Fibroblast of lung (primary cell): ENCODE results near the gene ABR. TPM values are rescaled to one million over a fixed set of nuclear protein-coding genes. Genes with fewer than 3 reads are reported as not detected.
A peak's percentile ranks its signal among the peaks of the same experiment; 100 is the strongest.
"Not testable (repeated sequence)": the region's sequence is repeated elsewhere in the genome, so short reads cannot be mapped to it uniquely, and the experiment has no call there.

ENCODE experiments used
- DNase-seq, 2 donors: peaks; one replicate each; pipeline versions ENCODE4 v3.0.0 to v3.0.0-alpha.2; 2010; ENCODE audit warnings: low read depth in 2 of 2
- H2AFZ ChIP-seq: 2 replicates; pipeline ENCODE4 v1.5.1; 2012; ENCODE audit warnings: low read length, control low read depth, inconsistent platforms
- H3K27ac ChIP-seq: 2 replicates; pipeline ENCODE4 v1.5.1; 2011; ENCODE audit warnings: low read length, control low read depth; ENCODE audit not compliant: insufficient read depth
- H3K27me3 ChIP-seq: 2 replicates; pipeline ENCODE4 v1.5.1; 2011; ENCODE audit warnings: mild to moderate bottlenecking, low read length; ENCODE audit not compliant: control insufficient read depth, insufficient read depth
- H3K36me3 ChIP-seq: 2 replicates; pipeline ENCODE4 v1.5.1; 2011; ENCODE audit warnings: low read length; ENCODE audit not compliant: control insufficient read depth, insufficient read depth
- H3K4me1 ChIP-seq: 2 replicates; pipeline ENCODE4 v1.5.1; 2011; ENCODE audit warnings: low read length; ENCODE audit not compliant: control insufficient read depth, insufficient read depth; ENCODE audit errors: extremely low read depth
- H3K4me2 ChIP-seq: 2 replicates; pipeline ENCODE4 v1.5.1; 2011; ENCODE audit warnings: low read length, control low read depth; ENCODE audit not compliant: insufficient read depth; ENCODE audit errors: extremely low read depth
- H3K4me3 ChIP-seq, 4 experiments: fragments of 200-600 bp in 1 of 4; sonication (generic) in 1 of 4; replicated peaks in 1 of 4; 2 replicates each; pipeline ENCODE4 v1.5.1; 2011 to 2016; ENCODE audit warnings: low read length in 4 of 4, low read depth in 3 of 4, mild to moderate bottlenecking in 3 of 4, control low read depth in 2 of 4, inconsistent platforms in 1 of 4, mixed read lengths in 1 of 4; ENCODE audit not compliant: insufficient read depth in 1 of 4; ENCODE audit errors: control extremely low read depth in 1 of 4
- H3K79me2 ChIP-seq: 2 replicates; pipeline ENCODE4 v1.5.1; 2012; ENCODE audit warnings: mild to moderate bottlenecking, low read length, inconsistent platforms; ENCODE audit not compliant: control insufficient read depth, insufficient read depth
- H3K9ac ChIP-seq: 2 replicates; pipeline ENCODE4 v1.5.1; 2011; ENCODE audit warnings: mild to moderate bottlenecking, low read length, control low read depth; ENCODE audit not compliant: insufficient read depth
- H3K9me3 ChIP-seq: 2 replicates; pipeline ENCODE4 v1.5.1; 2012; ENCODE audit warnings: low read depth, low read length; ENCODE audit not compliant: control insufficient read depth, insufficient read depth
- H4K20me1 ChIP-seq: 2 replicates; pipeline ENCODE4 v1.5.1; 2011; ENCODE audit warnings: low read length; ENCODE audit not compliant: control insufficient read depth, insufficient read depth; ENCODE audit errors: extremely low read depth
- EZH2 ChIP-seq: IDR thresholded peaks from 2 replicates; pipeline ENCODE4 v1.5.1; 2012; ENCODE audit warnings: low read length, control low read depth, mild to moderate bottlenecking; ENCODE audit errors: missing control alignments
- polyA plus RNA-seq, 2 donors: library from polyadenylated mRNA; depleted of rRNA in 1 of 2; stranded (reverse) in 1 of 2; unstranded in 1 of 2; fragments of >200 nt; gene quantifications; 2 replicates each; pipeline ENCODE4 v1.2.1, GENCODE V29; 2011 to 2012; ENCODE audit warnings: missing spikeins in 1 of 2
- total RNA-seq: library from RNA; depleted of rRNA; stranded (reverse); fragments of >200 nt; gene quantifications from 2 replicates; pipeline ENCODE4 v1.2.1, GENCODE V29; 2014
- TF ChIP-seq, protein P1 (sequence below), 2 donors: IDR thresholded peaks in 1 of 2; conservative IDR thresholded peaks in 1 of 2; 1 replicate in 1 of 2; 2 replicates in 1 of 2; pipeline ENCODE4 v1.5.1; 2011 to 2012; ENCODE audit warnings: low read length in 2 of 2, control low read depth in 1 of 2, inconsistent platforms in 1 of 2, low read depth in 1 of 2, mild to moderate bottlenecking in 1 of 2

Gene ABR
- total and polyA plus RNA-seq, 2 donors (not counting 1 experiment from before 2014, with no cell fraction given): 43.7 to 84.7 TPM

DNA sequence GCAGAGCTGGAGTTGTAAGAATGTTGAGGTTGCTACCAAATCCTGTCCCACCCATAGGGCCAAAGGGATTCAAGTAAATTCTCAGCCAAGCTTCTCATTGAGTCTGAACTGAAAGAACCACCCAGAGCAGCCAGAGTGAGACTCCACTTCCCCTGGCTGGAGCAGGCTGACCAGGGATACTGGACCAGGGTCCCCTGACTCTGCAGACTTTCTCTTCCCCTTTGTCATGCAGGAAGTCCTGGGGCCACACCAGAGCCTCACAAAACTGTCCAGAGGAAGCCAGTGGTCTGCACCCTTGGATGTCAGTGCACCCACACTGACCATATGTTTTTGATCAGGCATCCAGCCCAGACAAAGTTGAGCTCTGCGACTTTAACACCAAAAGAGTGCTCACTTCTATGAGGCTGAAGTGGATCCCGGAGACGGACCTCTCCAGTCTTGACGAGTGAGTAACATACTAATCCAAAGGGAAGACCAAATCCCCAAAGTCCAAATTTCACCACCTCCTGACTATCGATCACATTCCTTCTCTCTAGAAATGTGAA lies 204.3 kb downstream of the ABR start:
- Histone ChIP-seq H2AFZ (no peak overlapping the region), H3K4me3 (peak overlapping the region in 1 of 4 experiments; percentile 23), H3K9me3 (no peaks in the 10 kb centered on the region), H3K4me1 (no peaks in the 10 kb centered on the region), H3K79me2 (peaks cover 35% of the 10 kb centered on the region), H4K20me1 (no peaks in the 10 kb centered on the region), H3K36me3 (no peaks in the 10 kb centered on the region), H3K9ac (no peak overlapping the region), H3K4me2 (peak overlapping the region; percentile 45), H3K27ac (peak overlapping the region; percentile 11), H3K27me3 (no peaks in the 10 kb centered on the region)
- TF ChIP-seq, protein P1, sequence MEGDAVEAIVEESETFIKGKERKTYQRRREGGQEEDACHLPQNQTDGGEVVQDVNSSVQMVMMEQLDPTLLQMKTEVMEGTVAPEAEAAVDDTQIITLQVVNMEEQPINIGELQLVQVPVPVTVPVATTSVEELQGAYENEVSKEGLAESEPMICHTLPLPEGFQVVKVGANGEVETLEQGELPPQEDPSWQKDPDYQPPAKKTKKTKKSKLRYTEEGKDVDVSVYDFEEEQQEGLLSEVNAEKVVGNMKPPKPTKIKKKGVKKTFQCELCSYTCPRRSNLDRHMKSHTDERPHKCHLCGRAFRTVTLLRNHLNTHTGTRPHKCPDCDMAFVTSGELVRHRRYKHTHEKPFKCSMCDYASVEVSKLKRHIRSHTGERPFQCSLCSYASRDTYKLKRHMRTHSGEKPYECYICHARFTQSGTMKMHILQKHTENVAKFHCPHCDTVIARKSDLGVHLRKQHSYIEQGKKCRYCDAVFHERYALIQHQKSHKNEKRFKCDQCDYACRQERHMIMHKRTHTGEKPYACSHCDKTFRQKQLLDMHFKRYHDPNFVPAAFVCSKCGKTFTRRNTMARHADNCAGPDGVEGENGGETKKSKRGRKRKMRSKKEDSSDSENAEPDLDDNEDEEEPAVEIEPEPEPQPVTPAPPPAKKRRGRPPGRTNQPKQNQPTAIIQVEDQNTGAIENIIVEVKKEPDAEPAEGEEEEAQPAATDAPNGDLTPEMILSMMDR (conservative IDR thresholded peaks at IDR 0.05 in 1 of 2, IDR thresholded peaks at IDR 0.05 in 1 of 2; ENCODE audit: low read depth in 1 of 2, low read length in 2 of 2): no peak
- no peak for TF ChIP-seq EZH2
- peak in 1 of 2 donors; percentile 40 for DNase-seq

DNA sequence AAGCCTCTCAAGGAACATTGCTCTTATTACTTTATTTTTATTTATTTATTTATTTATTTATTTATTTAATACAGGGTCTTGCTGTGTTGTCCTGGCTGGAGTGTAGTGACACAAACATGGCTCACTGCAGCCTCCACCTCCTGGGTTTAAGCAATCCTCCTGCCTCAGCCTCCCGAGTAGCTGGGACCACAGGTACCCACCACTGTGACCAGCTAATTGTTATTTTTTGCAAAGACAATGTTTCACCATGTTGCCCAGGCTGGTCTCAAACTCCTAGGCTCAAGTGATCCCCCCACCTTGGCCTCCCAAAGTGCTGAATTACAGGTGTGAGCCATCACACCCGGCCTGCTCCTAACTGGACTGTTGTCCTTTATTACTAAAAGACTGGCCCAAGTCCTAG lies 205.0 kb downstream of the ABR start:
- H3K9me3 ChIP-seq, H3K27me3 ChIP-seq, H4K20me1 ChIP-seq, H3K4me2 ChIP-seq, H3K4me3 ChIP-seq, H2AFZ ChIP-seq, H3K4me1 ChIP-seq, H3K27ac ChIP-seq, DNase-seq, H3K9ac ChIP-seq, H3K36me3 ChIP-seq: not testable (repeated sequence)
- H3K79me2 ChIP-seq: peaks cover 39% of the 10 kb centered on the region

DNA sequence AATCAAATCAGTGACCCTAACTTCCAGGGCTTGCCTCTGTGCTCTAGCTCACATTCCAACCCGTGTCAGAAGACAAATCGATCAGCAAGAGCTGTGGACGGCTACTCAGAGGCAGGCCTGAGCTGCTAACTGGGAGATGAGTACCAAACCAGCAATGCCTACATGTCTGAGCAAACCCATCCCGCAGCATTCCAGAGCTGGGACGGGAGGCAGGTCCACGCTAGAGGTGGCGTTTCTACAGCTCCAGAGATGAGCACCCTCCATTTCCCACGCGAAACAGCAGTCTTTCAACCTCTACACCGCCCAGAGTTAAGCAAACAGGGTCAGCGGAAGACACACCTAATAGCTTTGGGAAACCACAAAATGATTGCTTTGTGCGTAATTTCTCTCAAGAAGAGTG lies 206.7 kb downstream of the ABR start:
- Histone ChIP-seq H3K4me1 (no peaks in the 10 kb centered on the region), H4K20me1 (no peaks in the 10 kb centered on the region), H3K27ac (no peak overlapping the region), H3K4me3 (no peak overlapping the region), H3K9me3 (no peaks in the 10 kb centered on the region), H3K4me2 (no peak overlapping the region), H2AFZ (no peak overlapping the region), H3K79me2 (peaks cover 40% of the 10 kb centered on the region), H3K9ac (no peak overlapping the region), H3K36me3 (no peaks in the 10 kb centered on the region), H3K27me3 (no peaks in the 10 kb centered on the region)
- DNase-seq: peak in 1 of 2 donors; percentile 67
- TF ChIP-seq, protein P1 (conservative IDR thresholded peaks at IDR 0.05 in 1 of 2, IDR thresholded peaks at IDR 0.05 in 1 of 2; ENCODE audit: low read depth in 1 of 2, low read length in 2 of 2): no peak
- TF ChIP-seq EZH2: no peak

DNA sequence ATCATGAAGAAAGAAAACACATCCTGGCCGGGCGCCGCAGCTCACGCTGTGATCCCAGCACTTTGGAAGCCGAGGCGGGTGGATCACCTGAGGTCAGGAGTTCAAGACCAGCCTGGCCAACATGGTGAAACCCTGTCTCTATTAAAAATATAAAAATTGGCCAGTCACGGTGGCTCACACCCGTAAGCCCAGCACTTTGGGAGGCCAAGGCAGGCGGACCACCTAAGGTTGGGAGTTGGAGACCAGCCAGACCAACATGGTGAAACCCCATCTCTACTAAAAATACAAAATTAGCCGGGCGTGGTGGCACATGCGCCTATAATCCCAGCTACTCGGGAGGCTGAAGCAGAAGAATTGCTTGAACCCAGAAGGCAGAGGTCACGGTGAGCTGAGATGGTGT lies 207.9 kb downstream of the ABR start:
- not testable (repeated sequence) for H3K27me3 ChIP-seq, H4K20me1 ChIP-seq, H3K36me3 ChIP-seq, H3K27ac ChIP-seq, DNase-seq, H3K4me1 ChIP-seq, H2AFZ ChIP-seq, H3K4me2 ChIP-seq, H3K4me3 ChIP-seq, H3K9me3 ChIP-seq, H3K9ac ChIP-seq
- peaks cover 35% of the 10 kb centered on the region for H3K79me2 ChIP-seq
